OCI-LY7 (cell line): ENCODE measurements around the gene EMP1. TPM values are rescaled to one million over a fixed set of nuclear protein-coding genes. Genes with fewer than 3 reads are reported as not detected.
"Not testable (repeated sequence)": the region's sequence is repeated elsewhere in the genome, so short reads cannot be mapped to it uniquely, and the experiment has no call there.

Experiments
- BruUV-seq: library from RNA; stranded (reverse); fragments of 400-500 nt; replicated peaks from 2 replicates; lab custom pipeline; 2021; lab: Mats Ljungman, UMichigan
- CTCF ChIA-PET: fragments of 300-600 bp; sonication (Branson Sonifier 250); formaldehyde crosslinking; loops from one replicate; lab custom pipeline; 2022; ENCODE audit warnings: antibody characterized with exemption; ENCODE audit not compliant: unreplicated experiment; lab: Charles Lee
- POLR2A ChIA-PET: fragments of 300-600 bp; sonication (Branson Sonifier 250); formaldehyde crosslinking; loops from one replicate; lab custom pipeline; 2022; ENCODE audit warnings: antibody characterized with exemption; lab: Charles Lee
- DNase-seq: peaks from one replicate; pipeline ENCODE4 v3.0.0-alpha.2; 2015; ENCODE audit warnings: low spot score
- H2AFZ ChIP-seq: fragments of 200-600 bp; sonication (generic), shearing (Covaris generic); 2 replicates; pipeline ENCODE4 v1.6.1; 2014; ENCODE audit warnings: mild to moderate bottlenecking, antibody characterized with exemption, low read length, moderate library complexity
- H3K27ac ChIP-seq: fragments of 200-600 bp; sonication (generic); 2 replicates; pipeline ENCODE4 v1.5.1; 2014; ENCODE audit warnings: mixed run types, low read depth, mild to moderate bottlenecking, moderate library complexity, low read length, inconsistent platforms; ENCODE audit not compliant: poor library complexity, severe bottlenecking
- H3K36me3 ChIP-seq: fragments of 200-600 bp; sonication (generic); 2 replicates; pipeline ENCODE4 v1.6.1; 2014; ENCODE audit warnings: mild to moderate bottlenecking, antibody characterized with exemption, low read length, moderate library complexity, mixed read lengths; ENCODE audit not compliant: insufficient read depth
- H3K4me1 ChIP-seq: fragments of 200-600 bp; sonication (generic); 2 replicates; pipeline ENCODE4 v1.5.1; 2014; ENCODE audit warnings: mild to moderate bottlenecking, low read length; ENCODE audit not compliant: insufficient read depth, poor library complexity, severe bottlenecking
- H3K4me2 ChIP-seq: fragments of 200-600 bp; sonication (generic); 2 replicates; pipeline ENCODE4 v1.6.1; 2014; ENCODE audit warnings: mild to moderate bottlenecking, low read length
- H3K4me3 ChIP-seq: fragments of 200-600 bp; sonication (generic); 2 replicates; pipeline ENCODE4 v1.5.1; 2014; ENCODE audit warnings: mild to moderate bottlenecking, low read depth, low read length; ENCODE audit not compliant: poor library complexity, severe bottlenecking
- H3K79me2 ChIP-seq: fragments of 200-600 bp; sonication (generic); 2 replicates; pipeline ENCODE4 v1.6.1; 2016; ENCODE audit warnings: low read depth, mild to moderate bottlenecking, low read length, moderate library complexity, mixed read lengths; ENCODE audit not compliant: insufficient read depth
- H3K9me2 ChIP-seq: fragments of 200-600 bp; sonication (generic); 2 replicates; pipeline ENCODE4 v1.6.1; 2016; ENCODE audit warnings: mild to moderate bottlenecking, low read length, mixed read lengths; ENCODE audit not compliant: insufficient read depth
- H3K9me3 ChIP-seq: fragments of 200-600 bp; sonication (generic); 2 replicates; pipeline ENCODE4 v1.6.1; 2014; ENCODE audit warnings: mild to moderate bottlenecking, mixed run types, low read length, mixed read lengths
- H4K20me1 ChIP-seq: fragments of 200-600 bp; sonication (generic); 2 replicates; pipeline ENCODE4 v1.6.1; 2014; ENCODE audit warnings: mild to moderate bottlenecking, antibody characterized with exemption, low read length, moderate library complexity, mixed read lengths; ENCODE audit not compliant: insufficient read depth
- EZH2phosphoT487 ChIP-seq: fragments of 200-600 bp; sonication (generic); IDR thresholded peaks from 2 replicates; pipeline ENCODE4 v1.6.1; 2018; ENCODE audit warnings: low read depth, borderline replicate concordance, mild to moderate bottlenecking, mixed run types, antibody characterized with exemption, low read length, moderate library complexity, mixed read lengths
- intact Hi-C: fragments of 100-400 bp; cut with micrococcal nuclease; formaldehyde crosslinking; loops from one replicate; pipeline ENCODE4 v1.10.0; 2022; ENCODE audit not compliant: unreplicated experiment
- total RNA-seq, 2 experiments: library from RNA; depleted of rRNA in 1 of 2; stranded (reverse); fragments of >200 nt in 1 of 2; shearing (Covaris generic) in 1 of 2; gene quantifications; 2 replicates each; pipeline ENCODE4 v1.2.3, GENCODE V29; 2014 to 2022

EMP1 gene
- total RNA-seq, 2 experiments from 2014 or later: 0.40 TPM; not detected in 1

- DNase-seq, H3K79me2 ChIP-seq, CTCF ChIA-PET, H3K27ac ChIP-seq, intact Hi-C loops, H3K4me2 ChIP-seq, H3K9me3 ChIP-seq, H3K4me3 ChIP-seq, H4K20me1 ChIP-seq, H3K9me2 ChIP-seq, H2AFZ ChIP-seq, H3K36me3 ChIP-seq, BruUV-seq, H3K4me1 ChIP-seq: not testable (repeated sequence)
- POLR2A ChIA-PET: interaction anchor here (0.6 kb wide), 1 partner anchor 1108 kb away, joined by 3 read pairs; no protein-coding TSS in a partner anchor
These were observed 71.3 kb downstream of the EMP1 start for GRCh38 chr12:13267826-13268225.

GRCh38 chr12:13268581-13268980 lies 72.1 kb downstream of the EMP1 start:
- H2AFZ ChIP-seq: no peak overlapping the region
- no peak overlapping the region for H3K27ac ChIP-seq
- intact Hi-C loops: no loop called here
- H4K20me1 ChIP-seq: no peaks in the 10 kb centered on the region
- H3K9me2 ChIP-seq: no peaks in the 10 kb centered on the region
- H3K4me3 ChIP-seq: no peak overlapping the region
- no peak overlapping the region for H3K4me2 ChIP-seq
- H3K79me2 ChIP-seq: no peaks in the 10 kb centered on the region
- no peaks in the 10 kb centered on the region for H3K9me3 ChIP-seq
- ChIA-PET POLR2A (no interaction called here), CTCF (no interaction called here)
- no peak for DNase-seq
- no peak for TF ChIP-seq EZH2phosphoT487
- H3K4me1 ChIP-seq: no peaks in the 10 kb centered on the region
- no TSS peak for BruUV-seq
- no peaks in the 10 kb centered on the region for H3K36me3 ChIP-seq

Other genes with a start within 250 kb of the EMP1 start
- not detected in 2 replicates for gene GPRC5D, start 244.6 kb upstream of the EMP1 start, total RNA-seq (2014; rRNA removed; shearing (Covaris generic))
- not detected in 2 replicates for gene GPRC5D, start 244.6 kb upstream of the EMP1 start, total RNA-seq (2022)
- 0.16 and 0.26 TPM in 2 replicates for gene HEBP1, start 196.5 kb upstream of the EMP1 start, total RNA-seq (2014; rRNA removed; shearing (Covaris generic))
- 1.2 and 1.3 TPM in 2 replicates for gene HEBP1, start 196.5 kb upstream of the EMP1 start, total RNA-seq (2022)
- gene FAM234B, start 152.3 kb upstream of the EMP1 start, total RNA-seq (2014; rRNA removed; shearing (Covaris generic)): 7.0 and 7.5 TPM in 2 replicates
- gene FAM234B, start 152.3 kb upstream of the EMP1 start, total RNA-seq (2022): 4.7 and 5.6 TPM in 2 replicates
- gene GSG1, start 93.1 kb upstream of the EMP1 start, total RNA-seq (2014; rRNA removed; shearing (Covaris generic)): not detected in 2 replicates
- gene GSG1, start 93.1 kb upstream of the EMP1 start, total RNA-seq (2022): not detected in 2 replicates